ENCODE results near the gene RHOV.

The RHOV gene

DNA sequence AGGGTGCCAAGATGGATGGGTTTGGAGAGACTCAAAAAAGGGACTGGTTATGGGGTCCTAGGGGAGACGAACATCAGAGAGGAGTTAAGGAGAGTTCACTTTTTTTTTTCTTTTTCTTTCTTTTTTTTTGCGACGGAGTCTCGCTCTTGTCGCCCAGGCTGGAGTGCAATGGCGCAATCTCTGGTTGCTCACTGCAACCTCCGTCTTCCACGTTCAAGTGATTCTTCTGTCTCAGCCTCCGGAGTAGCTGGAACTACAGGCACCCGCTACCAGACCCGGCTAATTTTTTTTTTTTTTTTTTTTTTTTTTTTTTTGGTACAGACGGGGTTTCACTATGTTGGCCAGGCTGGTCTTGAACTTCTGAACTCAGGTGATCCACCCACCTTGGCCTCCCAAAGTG is 29.0 kb downstream of the RHOV start:
- peak overlapping the region; percentile 40 for H3K4me3 ChIP-seq (replicated peaks; ENCODE audit: low read depth, low read length)
- TF ChIP-seq, protein P1, sequence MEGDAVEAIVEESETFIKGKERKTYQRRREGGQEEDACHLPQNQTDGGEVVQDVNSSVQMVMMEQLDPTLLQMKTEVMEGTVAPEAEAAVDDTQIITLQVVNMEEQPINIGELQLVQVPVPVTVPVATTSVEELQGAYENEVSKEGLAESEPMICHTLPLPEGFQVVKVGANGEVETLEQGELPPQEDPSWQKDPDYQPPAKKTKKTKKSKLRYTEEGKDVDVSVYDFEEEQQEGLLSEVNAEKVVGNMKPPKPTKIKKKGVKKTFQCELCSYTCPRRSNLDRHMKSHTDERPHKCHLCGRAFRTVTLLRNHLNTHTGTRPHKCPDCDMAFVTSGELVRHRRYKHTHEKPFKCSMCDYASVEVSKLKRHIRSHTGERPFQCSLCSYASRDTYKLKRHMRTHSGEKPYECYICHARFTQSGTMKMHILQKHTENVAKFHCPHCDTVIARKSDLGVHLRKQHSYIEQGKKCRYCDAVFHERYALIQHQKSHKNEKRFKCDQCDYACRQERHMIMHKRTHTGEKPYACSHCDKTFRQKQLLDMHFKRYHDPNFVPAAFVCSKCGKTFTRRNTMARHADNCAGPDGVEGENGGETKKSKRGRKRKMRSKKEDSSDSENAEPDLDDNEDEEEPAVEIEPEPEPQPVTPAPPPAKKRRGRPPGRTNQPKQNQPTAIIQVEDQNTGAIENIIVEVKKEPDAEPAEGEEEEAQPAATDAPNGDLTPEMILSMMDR (IDR thresholded peaks at IDR 0.05; ENCODE audit: low read length, missing control alignments), result no peak
- no peak for DNase-seq (ENCODE audit: low read depth)

DNA sequence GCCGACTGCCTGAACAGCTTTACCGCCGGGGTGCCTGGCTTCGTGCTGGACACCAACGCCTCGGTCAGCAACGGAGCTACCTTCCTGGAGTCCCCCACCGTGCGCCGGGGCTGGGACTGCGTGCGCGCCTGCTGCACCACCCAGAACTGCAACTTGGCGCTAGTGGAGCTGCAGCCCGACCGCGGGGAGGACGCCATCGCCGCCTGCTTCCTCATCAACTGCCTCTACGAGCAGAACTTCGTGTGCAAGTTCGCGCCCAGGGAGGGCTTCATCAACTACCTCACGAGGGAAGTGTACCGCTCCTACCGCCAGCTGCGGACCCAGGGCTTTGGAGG is 29.4 kb downstream of the RHOV start:
- H3K4me3 ChIP-seq (replicated peaks; ENCODE audit: low read depth, low read length), result peak overlapping the region; percentile 40
- no peak for DNase-seq (ENCODE audit: low read depth)
- TF ChIP-seq, protein P1 (IDR thresholded peaks at IDR 0.05; ENCODE audit: low read length, missing control alignments), result no peak

DNA sequence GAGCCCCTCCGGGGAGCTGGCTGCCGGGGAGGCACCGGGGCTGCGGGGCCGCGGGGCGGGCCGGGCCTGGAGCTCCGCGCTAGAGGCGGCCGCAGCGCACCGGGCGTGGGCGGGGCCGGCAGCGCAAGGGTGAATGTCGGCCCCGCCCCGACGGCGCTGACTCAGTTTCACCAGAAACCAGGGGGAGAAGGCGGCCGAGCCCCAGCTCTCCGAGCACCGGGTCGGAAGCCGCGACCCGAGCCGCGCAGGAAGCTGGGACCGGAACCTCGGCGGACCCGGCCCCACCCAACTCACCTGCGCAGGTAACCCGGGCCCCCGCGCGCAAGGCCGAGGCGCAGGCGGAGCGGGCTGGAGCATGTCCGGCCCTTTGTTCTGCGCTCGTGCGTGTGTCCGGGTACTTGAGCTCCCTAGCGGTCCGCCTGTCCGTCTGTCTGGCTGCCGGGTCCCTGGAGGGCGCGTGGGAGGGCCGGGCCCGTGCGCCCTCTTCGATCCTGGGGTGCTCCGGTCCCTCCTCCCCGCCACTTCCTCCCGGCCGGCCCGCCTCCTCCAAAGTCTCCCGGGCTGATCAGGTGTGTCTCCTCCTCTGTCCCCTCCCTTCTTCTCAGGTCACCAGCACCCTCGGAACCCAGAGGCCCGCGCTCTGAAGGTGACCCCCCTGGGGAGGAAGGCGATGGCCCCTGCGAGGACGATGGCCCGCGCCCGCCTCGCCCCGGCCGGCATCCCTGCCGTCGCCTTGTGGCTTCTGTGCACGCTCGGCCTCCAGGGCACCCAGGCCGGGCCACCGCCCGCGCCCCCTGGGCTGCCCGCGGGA is 29.9 kb downstream of the RHOV start, which contains the start of gene SPINT1:
Gene SPINT1, plus strand, starts transcription at position 164 of the 811 bp plus-strand sequence. Its CDS starts 507 bp downstream, at position 671.
- TF ChIP-seq, protein P1 (IDR thresholded peaks at IDR 0.05; ENCODE audit: low read length, missing control alignments), result no peak
- DNase-seq (ENCODE audit: low read depth), result no peak
- peak within 1 kb of the TSS; percentile 40 for H3K4me3 ChIP-seq (replicated peaks; ENCODE audit: low read depth, low read length)

DNA sequence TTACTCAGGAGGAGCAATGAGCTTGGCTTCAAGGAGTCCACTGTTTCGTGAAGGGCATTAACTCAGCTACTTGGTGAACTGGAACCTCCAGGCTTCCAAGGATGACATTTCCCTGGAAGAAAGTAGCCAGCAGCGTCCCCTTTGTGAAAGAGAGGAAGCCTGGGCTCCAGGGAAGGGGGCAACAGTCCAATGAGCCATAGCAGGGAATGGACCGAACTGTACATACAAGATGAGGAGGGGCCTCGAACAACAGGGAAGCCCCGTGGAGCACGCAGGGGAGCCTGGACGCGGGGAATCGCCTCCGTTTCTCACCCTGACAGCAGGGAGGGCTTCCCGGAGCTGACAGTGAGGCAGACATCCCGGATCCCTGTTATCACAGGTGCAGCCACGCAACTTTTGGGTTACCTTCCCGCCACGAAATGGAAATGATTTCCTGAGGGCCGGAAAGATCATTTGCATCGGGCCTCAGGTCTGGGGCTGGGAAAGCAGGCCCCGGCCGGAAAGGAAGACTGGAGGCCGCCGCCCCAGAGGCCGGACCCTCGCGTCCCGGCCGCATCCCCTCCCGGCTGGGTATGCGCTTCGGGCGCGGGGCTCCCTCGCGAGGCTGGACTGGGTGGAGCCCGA is 30.7 kb downstream of the RHOV start:
- H3K4me3 ChIP-seq (replicated peaks; ENCODE audit: low read depth, low read length), result no peak overlapping the region
- no peak for DNase-seq (ENCODE audit: low read depth)
- TF ChIP-seq, protein P1 (IDR thresholded peaks at IDR 0.05; ENCODE audit: low read length, missing control alignments), result no peak

DNA sequence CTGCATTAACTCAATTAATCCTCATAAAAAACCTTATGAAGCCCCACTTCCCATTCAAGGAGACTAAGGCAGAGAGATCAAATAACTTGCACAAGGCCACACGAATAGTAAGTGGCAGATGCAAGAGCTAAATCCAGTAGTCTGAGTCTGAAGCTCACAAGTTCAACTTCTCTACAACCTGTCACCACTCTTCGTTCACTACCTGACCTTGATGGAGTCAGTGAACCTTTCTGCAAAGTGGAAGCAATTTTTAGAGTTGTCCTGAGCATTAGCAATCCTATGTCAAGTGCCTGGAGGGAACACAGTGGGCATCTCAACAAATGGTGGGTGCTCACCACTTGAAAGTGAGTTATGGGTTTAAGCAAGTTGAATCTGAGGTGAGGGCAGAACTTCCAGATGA is 32.3 kb downstream of the RHOV start:
- TF ChIP-seq, protein P1 (IDR thresholded peaks at IDR 0.05; ENCODE audit: low read length, missing control alignments), result no peak
- H3K4me3 ChIP-seq (replicated peaks; ENCODE audit: low read depth, low read length), result no peak overlapping the region
- DNase-seq (ENCODE audit: low read depth), result no peak

DNA sequence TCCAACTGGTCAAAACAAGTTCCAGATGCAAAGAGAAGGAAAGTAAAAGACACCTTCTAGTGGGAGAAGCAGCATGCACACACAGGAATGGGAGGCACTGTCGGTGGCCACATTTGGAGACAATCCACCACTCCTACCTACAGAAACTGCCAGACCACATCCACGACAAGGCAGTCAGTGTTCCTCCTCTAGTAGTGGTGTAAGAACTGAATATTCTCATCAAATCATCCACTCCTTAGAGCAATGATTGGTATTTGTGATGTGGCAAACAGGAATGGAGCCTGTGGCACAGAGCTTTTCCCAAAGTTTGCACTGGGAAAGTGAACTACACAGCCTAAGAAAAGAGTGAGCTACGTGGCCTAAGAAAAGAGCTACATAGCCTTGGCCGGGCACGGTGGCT is 35.3 kb downstream of the RHOV start:
- TF ChIP-seq, protein P1 (IDR thresholded peaks at IDR 0.05; ENCODE audit: low read length, missing control alignments), result no peak
- DNase-seq (ENCODE audit: low read depth), result no peak

More for the DNA sequence above, 35.3 kb downstream of the RHOV start:
- no peak overlapping the region for H3K4me3 ChIP-seq (replicated peaks; ENCODE audit: low read depth, low read length)
